Heart left ventricle (tissue), 16 donors: ENCODE measurements around the gene PAX5. TPM values are rescaled to one million over a fixed set of nuclear protein-coding genes. Genes with fewer than 3 reads are reported as not detected.

Source experiments
- ATAC-seq, 4 donors: fragments of 200-7000 bp; cut with Tn5 transposase; one replicate each; pipeline ENCODE4 v1.9.1; 2020 to 2022; ENCODE audit warnings: moderate library complexity in 4 of 4, mild to moderate bottlenecking in 3 of 4, moderate number of reproducible peaks in 1 of 4
- DNase-seq, 5 donors: peaks; one replicate each; pipeline ENCODE4 v3.0.0-alpha.2; 2020
- H3K27ac ChIP-seq, 12 donors: fragments of 200-600 bp; sonication (generic) in 4 of 12; one replicate each; pipeline versions ENCODE4 v1.5.0 to v1.8.0; 2016 to 2022; ENCODE audit warnings: mild to moderate bottlenecking in 2 of 12
- H3K27me3 ChIP-seq, 9 donors: fragments of 200-600 bp; sonication (generic) in 2 of 9; one replicate each; pipeline versions ENCODE4 v1.5.1 to v1.8.0; 2016 to 2022; ENCODE audit warnings: mild to moderate bottlenecking in 3 of 9
- H3K36me3 ChIP-seq, 9 donors: fragments of 200-600 bp; sonication (generic) in 2 of 9; one replicate each; pipeline versions ENCODE4 v1.5.0 to v1.8.0; 2018 to 2022; ENCODE audit warnings: mild to moderate bottlenecking in 2 of 9
- H3K4me1 ChIP-seq, 12 donors: fragments of 200-600 bp; sonication (generic) in 4 of 12; one replicate each; pipeline versions ENCODE4 v1.5.0 to v1.8.0; 2016 to 2022; ENCODE audit warnings: mild to moderate bottlenecking in 3 of 12
- H3K4me3 ChIP-seq, 12 donors: fragments of 200-600 bp; sonication (generic) in 4 of 12; one replicate each; pipeline versions ENCODE4 v1.5.0 to v1.8.0; 2017 to 2022; ENCODE audit warnings: mild to moderate bottlenecking in 9 of 12, moderate library complexity in 4 of 12
- H3K9me3 ChIP-seq, 12 donors: fragments of 200-600 bp; sonication (generic) in 4 of 12; one replicate each; pipeline versions ENCODE4 v1.5.0 to v1.8.0; 2016 to 2022; ENCODE audit warnings: mild to moderate bottlenecking in 1 of 12
- CTCF ChIP-seq, 12 donors: fragments of 200-600 bp; sonication (generic) in 4 of 12; IDR thresholded peaks; one replicate each; pipeline versions ENCODE4 v1.5.0 to v1.8.0; 2018 to 2022; ENCODE audit warnings: antibody characterized with exemption in 12 of 12, mild to moderate bottlenecking in 5 of 12
- POLR2A ChIP-seq, 2 donors: fragments of 450-650 bp; IDR thresholded peaks; one replicate each; pipeline ENCODE4 v1.6.1; 2017; ENCODE audit warnings: antibody characterized with exemption in 2 of 2, mild to moderate bottlenecking in 2 of 2, moderate library complexity in 2 of 2
- WGBS, 4 donors: extraction: QIAGEN DNeasy Blood & Tissue Kit in 2 of 4; methylation state at CpG; one replicate each; pipeline versions ENCODE4 v1.1.5 to v1.1.7; 2013 to 2018; 5-methylcytosine and 5-hydroxymethylcytosine counted together
- intact Hi-C, 10 donors: fragments of 100-400 bp; cut with DNase I; formaldehyde crosslinking; loops; one replicate each; pipeline versions ENCODE4 v1.11.1 to v1.14.2; 2022
- polyA plus RNA-seq, 2 donors: library from polyadenylated mRNA; stranded (reverse); fragments of 200-250 nt; gene quantifications; one replicate each; pipeline ENCODE4 v1.2.3, GENCODE V29; 2013
- total RNA-seq, 9 donors: library from RNA; depleted of rRNA in 2 of 9; stranded (reverse); fragments of >200 nt in 2 of 9; fragmentation: NEBNext Ultra II Directional in 3 of 9; extraction: Animal tissue kit (Norgen Biotek cat#: 25700) in 3 of 9; gene quantifications; one replicate each; pipeline versions ENCODE4 v1.1.0 to v1.2.4, GENCODE V29; 2016 to 2023
- donor health status: ischemic (EF 13 %, LVEDD 7.1; RV severe dilation, severe dysfunction).
- donor health status: healthy with polysubstance abuse.
- donor health status: DM: no; HTN: yes; CAD: no.
- donor health status: DM: no; HTN: no; CAD: no.
- donor health status: ischemic (EF 25% LVEDD 6.9; RV normal size, moderate dysfunction).
- donor health status: ischemic (EF 25% LVEDD 5.7; RV mildly dilated, moderate dysfunction).
- donor health status: healthy.
- donor health status: DM: yes; HTN: yes; CAD: no.
- donor health status: ischemic (EF 35%, LVEDD 5.7; RV mildly dilated, moderate dysfunction).
- donor health status: nonischemic (EF 11% LVEDD 7.7; RV severe dilation, severe dysfunction).
- donor health status: DM: yes; HTN: yes; CAD: no.
- donor health status: PGD.
- donor health status: ischemic (EF 29% LVEDD 5.4; RV normal size, mild dysfunction).
- donor health status: nonischemic (EF 23%, LVEDD 6.1; RV moderate dilation, normal function).

Gene PAX5
- total and polyA plus RNA-seq, 11 donors, result 0.01 to 0.37 (median 0.08) TPM; not detected in 7

- WGBS, 4 donors, result 77 to 82% (median 80%) methylated on average over 5 of the region's 5 CpGs
Measured at GRCh38 chr9:36946653-36947052, 87.4 kb downstream of the PAX5 start.

DNA sequence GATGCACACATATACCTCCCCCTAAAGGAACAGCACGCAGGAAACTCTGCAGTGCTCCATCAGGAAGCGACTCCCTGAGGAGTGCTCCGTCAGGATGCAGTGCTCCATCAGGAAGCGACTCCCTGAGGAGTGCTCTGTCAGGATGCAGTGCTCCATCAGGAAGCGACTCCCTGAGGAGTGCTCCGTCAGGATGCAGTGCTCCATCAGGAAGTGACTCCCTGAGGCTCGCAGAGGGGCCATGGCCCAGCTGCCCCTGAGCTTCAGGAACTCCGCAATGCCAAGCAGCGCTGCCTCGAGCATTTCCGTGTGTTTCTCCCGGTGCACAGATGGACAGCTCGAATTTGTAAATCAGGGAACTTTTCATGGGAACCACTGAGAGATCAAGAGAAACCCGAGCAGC lies 88.1 kb downstream of the PAX5 start:
- peaks cover 0 to 6% (median 0%) of the 10 kb centered on the region in 12 donors for H3K4me1 ChIP-seq
- no peak overlapping the region for H3K4me3 ChIP-seq
- H3K36me3 ChIP-seq, result no peaks in the 10 kb centered on the region
- no peaks in the 10 kb centered on the region for H3K9me3 ChIP-seq
- peaks cover 0 to 19% (median 0%) of the 10 kb centered on the region in 9 donors for H3K27me3 ChIP-seq
- ATAC-seq (no peak), DNase-seq (no peak)
- no peak overlapping the region for H3K27ac ChIP-seq
- TF ChIP-seq POLR2A (IDR thresholded peaks at IDR 0.05), result no peak
- no peak for TF ChIP-seq CTCF (IDR thresholded peaks at IDR 0.05)
- intact Hi-C loops, result no loop called here
- 65 to 79% (median 71%) methylated on average over 13 to 14 of the region's 14 CpGs for WGBS, 4 donors

More at GRCh38 chr9:36946653-36947052, 87.4 kb downstream of the PAX5 start:
- Histone ChIP-seq H3K27me3 (peaks cover 0 to 19% (median 0%) of the 10 kb centered on the region in 9 donors), H3K27ac (no peak overlapping the region), H3K4me1 (peaks cover 0 to 6% (median 0%) of the 10 kb centered on the region in 12 donors), H3K9me3 (no peaks in the 10 kb centered on the region), H3K4me3 (no peak overlapping the region), H3K36me3 (no peaks in the 10 kb centered on the region)
- intact Hi-C loops, result no loop called here
- DNase-seq (peak in 1 of 5 donors; percentile 20), ATAC-seq (no peak)
- TF ChIP-seq CTCF (IDR thresholded peaks at IDR 0.05), result no peak
- TF ChIP-seq POLR2A (IDR thresholded peaks at IDR 0.05), result no peak

DNA sequence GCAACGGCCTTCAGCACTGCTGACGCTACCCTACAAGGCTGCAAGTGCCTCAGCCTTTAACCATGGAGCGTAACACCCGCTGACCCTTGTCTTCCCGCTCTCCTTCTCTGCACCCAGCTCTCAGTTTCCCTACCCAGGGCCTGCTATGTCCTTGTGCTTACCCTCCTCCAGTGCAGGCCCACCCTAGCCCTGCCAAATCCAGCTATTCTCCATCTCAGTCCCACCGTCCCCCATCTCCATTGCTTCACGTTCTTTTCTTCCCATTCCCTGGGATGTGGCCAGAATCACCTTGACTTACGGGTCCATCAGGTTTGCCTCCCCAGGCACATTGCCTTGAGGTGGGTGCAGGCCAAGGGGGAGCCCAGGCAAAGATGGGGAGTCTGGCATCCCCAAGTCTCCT lies 91.2 kb downstream of the PAX5 start:
- no peak overlapping the region for H3K27ac ChIP-seq
- TF ChIP-seq CTCF (IDR thresholded peaks at IDR 0.05) (no peak), POLR2A (IDR thresholded peaks at IDR 0.05) (no peak)
- intact Hi-C loops, result no loop called here
- H3K9me3 ChIP-seq, result no peaks in the 10 kb centered on the region
- no peaks in the 10 kb centered on the region for H3K36me3 ChIP-seq
- ATAC-seq (no peak), DNase-seq (no peak)
- H3K4me1 ChIP-seq, result peaks cover 0 to 6% (median 0%) of the 10 kb centered on the region in 12 donors
- H3K4me3 ChIP-seq, result no peak overlapping the region
- 89 to 93% (median 91%) methylated on average over 8 of the region's 8 CpGs for WGBS, 4 donors
- H3K27me3 ChIP-seq, result peaks cover 0 to 19% (median 0%) of the 10 kb centered on the region in 9 donors

DNA sequence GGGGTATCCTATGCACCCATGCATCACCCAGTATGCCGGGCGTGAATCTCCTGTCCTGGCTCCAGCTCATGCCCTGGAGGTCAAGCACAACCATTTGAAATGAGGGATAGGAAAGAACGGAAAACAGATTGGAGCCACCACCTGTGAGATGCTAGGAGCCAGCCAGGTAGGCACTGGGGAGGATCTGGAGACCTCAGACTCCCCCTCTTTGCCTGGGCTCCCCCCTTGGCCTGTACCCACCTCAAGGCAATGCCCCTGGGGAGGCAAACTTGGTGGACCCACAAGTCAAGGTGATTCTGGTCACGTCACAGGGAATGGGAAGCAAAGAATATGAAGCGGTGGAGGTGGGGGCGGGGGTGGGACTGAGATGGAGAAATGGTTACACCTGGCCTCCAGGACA lies 92.6 kb downstream of the PAX5 start:
- intact Hi-C loops, result no loop called here
- Histone ChIP-seq H3K36me3 (no peaks in the 10 kb centered on the region), H3K4me1 (peaks cover 0 to 6% (median 0%) of the 10 kb centered on the region in 12 donors), H3K4me3 (no peak overlapping the region), H3K9me3 (no peaks in the 10 kb centered on the region), H3K27ac (no peak overlapping the region), H3K27me3 (peaks cover 0 to 25% (median 0%) of the 10 kb centered on the region in 9 donors)
- TF ChIP-seq POLR2A (IDR thresholded peaks at IDR 0.05) (no peak), CTCF (IDR thresholded peaks at IDR 0.05) (no peak)
- no peak for ATAC-seq
- 88 to 95% (median 92%) methylated on average over 6 of the region's 6 CpGs for WGBS, 4 donors
- DNase-seq, result no peak
